ENCODE results near the gene TBX2. TPM values are rescaled to one million over a fixed set of nuclear protein-coding genes. Genes with fewer than 3 reads are reported as not detected.

The TBX2 gene
- total RNA-seq, 2 donors from 2014 or later: 0.07 TPM; not detected in 1

DNA sequence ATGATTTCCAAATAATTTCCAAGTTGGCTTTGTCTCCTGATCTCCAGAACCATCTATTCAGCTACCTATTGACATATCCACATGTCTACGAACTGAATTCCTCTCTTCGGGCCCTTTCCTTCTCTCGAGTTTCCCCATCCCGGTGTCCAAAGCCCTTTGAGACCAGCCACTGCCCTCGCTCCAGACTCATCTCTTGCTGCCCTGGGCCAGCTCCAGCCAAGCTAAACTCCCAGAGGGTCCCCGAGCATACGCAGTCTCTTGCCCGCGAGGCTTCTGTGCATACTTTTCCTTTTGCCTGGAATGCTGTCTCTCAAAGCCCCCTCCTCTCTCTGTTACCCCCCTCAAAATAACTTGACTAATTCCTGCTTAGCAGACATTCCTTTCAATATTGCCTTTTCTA, 27.2 kb upstream of the TBX2 start:
- no peak overlapping the region for H3K4me3 ChIP-seq (ENCODE audit: low read length)
- H3K4me1 ChIP-seq (ENCODE audit: control insufficient read depth, insufficient read depth, low read length): peaks cover 3% of the 10 kb centered on the region
- no peaks in the 10 kb centered on the region for H3K36me3 ChIP-seq (ENCODE audit: control insufficient read depth, insufficient read depth, low read length)
- no peaks in the 10 kb centered on the region for H3K9me3 Mint-ChIP-seq
- H3K4me1 Mint-ChIP-seq: peaks cover 9% of the 10 kb centered on the region
- H3K36me3 Mint-ChIP-seq (ENCODE audit: low read depth): no peaks in the 10 kb centered on the region
- no peaks in the 10 kb centered on the region for H3K9me3 ChIP-seq (ENCODE audit: control insufficient read depth, low read length)
- no peak overlapping the region for H3K4me3 Mint-ChIP-seq
- no peak overlapping the region for H3K27ac Mint-ChIP-seq
- peak; percentile 36 for DNase-seq
- H3K27ac ChIP-seq (ENCODE audit: low read depth, low read length): no peak overlapping the region
- 96% methylated on average over 9 of the region's 9 CpGs for WGBS, 2 experiments (ENCODE audit: insufficient coverage in 1 of 2, insufficient read length in 1 of 2)
- TF ChIP-seq, protein P1, sequence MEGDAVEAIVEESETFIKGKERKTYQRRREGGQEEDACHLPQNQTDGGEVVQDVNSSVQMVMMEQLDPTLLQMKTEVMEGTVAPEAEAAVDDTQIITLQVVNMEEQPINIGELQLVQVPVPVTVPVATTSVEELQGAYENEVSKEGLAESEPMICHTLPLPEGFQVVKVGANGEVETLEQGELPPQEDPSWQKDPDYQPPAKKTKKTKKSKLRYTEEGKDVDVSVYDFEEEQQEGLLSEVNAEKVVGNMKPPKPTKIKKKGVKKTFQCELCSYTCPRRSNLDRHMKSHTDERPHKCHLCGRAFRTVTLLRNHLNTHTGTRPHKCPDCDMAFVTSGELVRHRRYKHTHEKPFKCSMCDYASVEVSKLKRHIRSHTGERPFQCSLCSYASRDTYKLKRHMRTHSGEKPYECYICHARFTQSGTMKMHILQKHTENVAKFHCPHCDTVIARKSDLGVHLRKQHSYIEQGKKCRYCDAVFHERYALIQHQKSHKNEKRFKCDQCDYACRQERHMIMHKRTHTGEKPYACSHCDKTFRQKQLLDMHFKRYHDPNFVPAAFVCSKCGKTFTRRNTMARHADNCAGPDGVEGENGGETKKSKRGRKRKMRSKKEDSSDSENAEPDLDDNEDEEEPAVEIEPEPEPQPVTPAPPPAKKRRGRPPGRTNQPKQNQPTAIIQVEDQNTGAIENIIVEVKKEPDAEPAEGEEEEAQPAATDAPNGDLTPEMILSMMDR (conservative IDR thresholded peaks at IDR 0.05): no peak
- no peaks in the 10 kb centered on the region for H3K27me3 ChIP-seq (ENCODE audit: control insufficient read depth, insufficient read depth, low read length, poor library complexity, severe bottlenecking)
- H3K9ac ChIP-seq (ENCODE audit: extremely low read depth, low read length, poor library complexity, severe bottlenecking): no peak overlapping the region
- H3K27me3 Mint-ChIP-seq (ENCODE audit: insufficient read depth): peaks cover 23% of the 10 kb centered on the region

- Mint-ChIP-seq H3K27me3 (ENCODE audit: insufficient read depth) (peaks cover 7% of the 10 kb centered on the region), H3K4me1 (peaks cover 13% of the 10 kb centered on the region), H3K9me3 (no peaks in the 10 kb centered on the region), H3K4me3 (no peak overlapping the region), H3K27ac (no peak overlapping the region), H3K36me3 (ENCODE audit: low read depth) (peaks cover 3% of the 10 kb centered on the region)
- no peaks in the 10 kb centered on the region for H3K27me3 ChIP-seq (ENCODE audit: control insufficient read depth, insufficient read depth, low read length, poor library complexity, severe bottlenecking)
- WGBS, 2 experiments (ENCODE audit: insufficient coverage in 1 of 2, insufficient read length in 1 of 2): 90 to 91% methylated on average over 14 to 18 of the region's 18 CpGs
- H3K9ac ChIP-seq (ENCODE audit: extremely low read depth, low read length, poor library complexity, severe bottlenecking): no peak overlapping the region
- TF ChIP-seq, protein P1 (conservative IDR thresholded peaks at IDR 0.05): no peak
- no peaks in the 10 kb centered on the region for H3K4me1 ChIP-seq (ENCODE audit: control insufficient read depth, insufficient read depth, low read length)
- DNase-seq: no peak
- H3K36me3 ChIP-seq (ENCODE audit: control insufficient read depth, insufficient read depth, low read length): no peaks in the 10 kb centered on the region
- H3K9me3 ChIP-seq (ENCODE audit: control insufficient read depth, low read length): no peaks in the 10 kb centered on the region
- H3K27ac ChIP-seq (ENCODE audit: low read depth, low read length): no peak overlapping the region
- no peak overlapping the region for H3K4me3 ChIP-seq (ENCODE audit: low read length)
Measured at GRCh38 chr17:61376931-61377838, 22.5 kb upstream of the TBX2 start.

DNA sequence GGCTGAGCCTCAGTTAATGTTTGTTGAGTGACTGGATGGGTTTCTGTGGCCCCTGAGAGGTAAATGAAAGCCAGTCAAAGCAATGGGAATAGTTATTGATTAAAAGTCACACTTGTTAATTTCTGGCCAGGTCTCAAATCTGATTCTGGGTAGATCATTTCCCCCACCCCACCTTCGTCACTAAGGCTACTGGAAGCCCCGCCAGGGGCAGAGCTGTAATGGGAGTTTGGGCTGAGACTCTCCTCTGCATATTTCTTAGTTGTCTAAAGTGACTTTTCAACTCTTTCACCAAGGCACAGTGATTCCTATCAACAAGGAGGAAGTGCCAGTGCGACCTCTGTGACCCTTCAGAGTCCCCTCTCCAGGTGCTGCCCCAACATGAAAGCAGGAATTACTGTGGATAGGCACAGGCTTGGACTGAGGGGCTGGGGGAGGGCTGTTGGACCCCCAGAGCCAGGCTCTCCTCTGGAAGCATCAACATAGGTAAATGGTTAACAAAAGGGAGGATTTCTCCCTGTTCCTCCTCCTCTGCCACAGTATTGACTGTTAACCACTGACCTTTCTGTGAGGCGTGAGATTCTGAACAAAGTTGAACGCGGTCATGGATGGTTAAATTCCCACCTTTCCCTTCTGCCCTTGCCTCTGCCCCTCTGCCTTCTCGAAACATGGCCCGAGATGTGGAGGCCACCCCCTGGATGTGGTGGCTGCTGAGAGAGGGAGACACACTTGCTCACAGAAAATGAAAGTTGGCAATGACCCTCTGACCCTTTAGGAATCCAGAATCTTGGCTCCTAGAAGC, 20.8 kb upstream of the TBX2 start:
- Histone ChIP-seq H3K4me3 (ENCODE audit: low read length) (no peak overlapping the region), H3K36me3 (ENCODE audit: control insufficient read depth, insufficient read depth, low read length) (no peaks in the 10 kb centered on the region), H3K4me1 (ENCODE audit: control insufficient read depth, insufficient read depth, low read length) (no peaks in the 10 kb centered on the region), H3K27me3 (ENCODE audit: control insufficient read depth, insufficient read depth, low read length, poor library complexity, severe bottlenecking) (no peaks in the 10 kb centered on the region), H3K27ac (ENCODE audit: low read depth, low read length) (no peak overlapping the region), H3K9ac (ENCODE audit: extremely low read depth, low read length, poor library complexity, severe bottlenecking) (no peak overlapping the region), H3K9me3 (ENCODE audit: control insufficient read depth, low read length) (no peaks in the 10 kb centered on the region)
- Mint-ChIP-seq H3K27ac (no peak overlapping the region), H3K4me3 (no peak overlapping the region), H3K9me3 (no peaks in the 10 kb centered on the region), H3K27me3 (ENCODE audit: insufficient read depth) (peaks cover 5% of the 10 kb centered on the region), H3K4me1 (peaks cover 13% of the 10 kb centered on the region), H3K36me3 (ENCODE audit: low read depth) (peaks cover 3% of the 10 kb centered on the region)
- WGBS, 2 experiments (ENCODE audit: insufficient coverage in 1 of 2, insufficient read length in 1 of 2): 77 to 100% methylated on average over 2 to 8 of the region's 8 CpGs
- no peak for DNase-seq
- TF ChIP-seq, protein P1 (conservative IDR thresholded peaks at IDR 0.05): no peak
